HCT116 (cell line): ENCODE data around the gene STAG1. TPM values are rescaled to one million over a fixed set of nuclear protein-coding genes. Genes with fewer than 3 reads are reported as not detected.

Experiments used
- ATAC-seq: fragments of 200-7000 bp; cut with Tn5 transposase; 2 replicates; pipeline ENCODE4 v1.9.1; 2020; ENCODE audit warnings: mild to moderate bottlenecking, moderate library complexity
- BruUV-seq: library from RNA; stranded (reverse); fragments of 400-500 nt; replicated peaks from 2 replicates; lab custom pipeline; 2021; lab: Mats Ljungman, UMichigan
- CTCF ChIA-PET: fragments of 300-600 bp; sonication (Branson Sonifier 250); formaldehyde crosslinking; loops from one replicate; lab custom pipeline; 2021; ENCODE audit warnings: antibody characterized with exemption; lab: Charles Lee
- POLR2A ChIA-PET: fragments of 300-600, 350-600 bp; sonication (Branson Sonifier 250); formaldehyde crosslinking; loops from one replicate; lab custom pipeline; 2021; ENCODE audit warnings: antibody characterized with exemption; lab: Charles Lee
- RAD21 ChIA-PET, 2 experiments: fragments of 300-600 bp; sonication (Branson Sonifier 250); formaldehyde crosslinking; loops; one replicate each; lab custom pipeline; 2023; ENCODE audit warnings: low total read pairs in 2 of 2; ENCODE audit not compliant: uncharacterized antibody in 2 of 2, unreplicated experiment in 2 of 2, low non-redundant PET in 1 of 2; lab: Charles Lee
- DNase-seq: peaks from one replicate; pipeline ENCODE4 v3.0.0-alpha.2; 2010; ENCODE audit warnings: low read depth, low spot score
- H2AFZ ChIP-seq: fragments of 200-600 bp; shearing (Covaris generic), sonication (generic); 2 replicates; pipeline ENCODE4 v1.6.1; 2017; ENCODE audit warnings: low read depth, mixed run types, mixed read lengths, antibody characterized with exemption, low read length; ENCODE audit not compliant: poor library complexity, severe bottlenecking
- H3K27ac ChIP-seq: 2 replicates; pipeline ENCODE4 v1.5.1; 2012; ENCODE audit warnings: low read depth, low read length
- H3K27me3 ChIP-seq: fragments of 200-600 bp; sonication (generic); 2 replicates; pipeline ENCODE4 v1.6.1; 2016; ENCODE audit warnings: mixed run types, low read length, mixed read lengths; ENCODE audit not compliant: insufficient read depth
- H3K36me3 ChIP-seq, 2 experiments: fragments of 200-500 bp in 1 of 2; fragments of 200-600 bp in 1 of 2; sonication (Bioruptor generic) in 1 of 2; sonication (generic) in 1 of 2; 2 replicates each; pipeline versions ENCODE4 v1.5.1 to v1.6.1; 2014 to 2016; ENCODE audit warnings: low read length in 2 of 2, inconsistent platforms in 1 of 2, mixed read lengths in 1 of 2, mixed run types in 1 of 2; ENCODE audit not compliant: insufficient read depth in 2 of 2, control insufficient read depth in 1 of 2
- H3K4me1 ChIP-seq, 2 experiments: fragments of 200-600 bp in 1 of 2; sonication (generic) in 1 of 2; 2 replicates each; pipeline versions ENCODE4 v1.5.1 to v1.6.1; 2012 to 2017; ENCODE audit warnings: low read length in 2 of 2, inconsistent platforms in 1 of 2, mild to moderate bottlenecking in 1 of 2, mixed read lengths in 1 of 2, mixed run types in 1 of 2, moderate library complexity in 1 of 2; ENCODE audit not compliant: insufficient read depth in 2 of 2, control insufficient read depth in 1 of 2
- H3K4me2 ChIP-seq: fragments of 200-600 bp; sonication (generic); 2 replicates; pipeline ENCODE4 v1.6.1; 2017; ENCODE audit warnings: mixed run types, low read length, mixed read lengths
- H3K4me3 ChIP-seq, 2 experiments: fragments of 200-600 bp in 1 of 2; sonication (generic) in 1 of 2; replicated peaks in 1 of 2; 2 replicates each; pipeline ENCODE4 v1.5.1; 2011 to 2016; ENCODE audit warnings: low read length in 2 of 2, control low read depth in 1 of 2, low read depth in 1 of 2, mild to moderate bottlenecking in 1 of 2, mixed read lengths in 1 of 2, mixed run types in 1 of 2
- H3K79me2 ChIP-seq: fragments of 200-600 bp; sonication (generic); 2 replicates; pipeline ENCODE4 v1.6.1; 2017; ENCODE audit warnings: mild to moderate bottlenecking, mixed run types, low read length, moderate library complexity, mixed read lengths; ENCODE audit not compliant: insufficient read depth
- H3K9ac ChIP-seq: fragments of 200-600 bp; sonication (generic); 2 replicates; pipeline ENCODE4 v1.6.1; 2016; ENCODE audit warnings: low read length, mixed read lengths
- H3K9me2 ChIP-seq: fragments of 200-600 bp; sonication (generic), shearing (Covaris generic); 2 replicates; pipeline ENCODE4 v1.6.1; 2017; ENCODE audit warnings: mixed run types, mild to moderate bottlenecking, moderate library complexity; ENCODE audit not compliant: insufficient read depth
- H3K9me3 ChIP-seq, 2 experiments: fragments of 200-500 bp in 1 of 2; fragments of 200-600 bp in 1 of 2; sonication (Bioruptor generic) in 1 of 2; sonication (generic) in 1 of 2; 2 replicates each; pipeline ENCODE4 v1.6.1; 2014 to 2017; ENCODE audit warnings: low read length in 2 of 2, mixed read lengths in 2 of 2, inconsistent platforms in 1 of 2, low read depth in 1 of 2, mild to moderate bottlenecking in 1 of 2, mixed run types in 1 of 2, moderate library complexity in 1 of 2; ENCODE audit not compliant: control insufficient read depth in 1 of 2, insufficient read depth in 1 of 2
- H4K20me1 ChIP-seq: fragments of 200-600 bp; sonication (generic), shearing (Covaris generic); 2 replicates; pipeline ENCODE4 v1.6.1; 2017; ENCODE audit warnings: mixed run types, mild to moderate bottlenecking, moderate library complexity; ENCODE audit not compliant: insufficient read depth
- CEBPB ChIP-seq: IDR thresholded peaks from 2 replicates; pipeline ENCODE4 v1.6.1; 2012; ENCODE audit warnings: low read depth
- EGR1 ChIP-seq: IDR thresholded peaks from 2 replicates; pipeline ENCODE4 v1.6.1; 2012; ENCODE audit warnings: low read depth
- JUND ChIP-seq: IDR thresholded peaks from 2 replicates; pipeline ENCODE4 v1.6.1; 2012
- POLR2A ChIP-seq: IDR thresholded peaks from 2 replicates; pipeline ENCODE4 v1.7.0; 2011; ENCODE audit warnings: borderline replicate concordance; ENCODE audit not compliant: insufficient read depth, insufficient read length; ENCODE audit errors: extremely low read depth
- REST ChIP-seq: IDR thresholded peaks from 2 replicates; pipeline ENCODE4 v1.6.1; 2012; ENCODE audit warnings: low read depth
- SRF ChIP-seq: IDR thresholded peaks from 2 replicates; pipeline ENCODE4 v1.6.1; 2012; ENCODE audit warnings: low read depth
- YY1 ChIP-seq: IDR thresholded peaks from 2 replicates; pipeline ENCODE4 v1.6.1; 2011; ENCODE audit warnings: low read length, low read depth, moderate library complexity, mild to moderate bottlenecking; ENCODE audit not compliant: insufficient replicate concordance; ENCODE audit errors: extremely low read depth
- intact Hi-C: fragments of 100-400 bp; cut with micrococcal nuclease; formaldehyde crosslinking; loops from 2 replicates; pipeline ENCODE4 v1.10.0; 2022
- total RNA-seq: library from RNA; stranded (reverse); gene quantifications from one replicate; pipeline ENCODE4 v1.2.1, GENCODE V29; 2021; ENCODE audit not compliant: unreplicated experiment
- TF ChIP-seq, protein P1 (sequence below): IDR thresholded peaks from 2 replicates; pipeline ENCODE4 v1.6.1; 2011; ENCODE audit warnings: mild to moderate bottlenecking, low read length, moderate library complexity; ENCODE audit not compliant: insufficient replicate concordance; ENCODE audit errors: extremely low read depth
- TF ChIP-seq, protein P2 (sequence below): IDR thresholded peaks from 2 replicates; pipeline ENCODE4 v1.6.1; 2012

STAG1 gene
- total RNA-seq, 1 experiment from 2014 or later = 29.4 TPM

- Histone ChIP-seq H3K27ac (no peak overlapping the region), H3K4me2 (no peak overlapping the region), H3K4me1 (peaks cover 11 to 15% of the 10 kb centered on the region in 2 experiments), H3K9me3 (no peaks in the 10 kb centered on the region), H3K36me3 (no peaks in the 10 kb centered on the region), H3K79me2 (peaks cover 38% of the 10 kb centered on the region), H3K9ac (no peak overlapping the region), H3K4me3 (no peak overlapping the region), H4K20me1 (no peaks in the 10 kb centered on the region), H3K9me2 (no peaks in the 10 kb centered on the region), H3K27me3 (no peaks in the 10 kb centered on the region), H2AFZ (no peak overlapping the region)
- intact Hi-C loops = no loop called here
- BruUV-seq = no TSS peak
- ChIA-PET POLR2A (no interaction called here), RAD21 (no interaction called here), CTCF (no interaction called here)
- TF ChIP-seq YY1 (no peak), JUND (no peak), EGR1 (no peak), POLR2A (no peak), REST (no peak), CEBPB (no peak), SRF (no peak)
- TF ChIP-seq, protein P1, sequence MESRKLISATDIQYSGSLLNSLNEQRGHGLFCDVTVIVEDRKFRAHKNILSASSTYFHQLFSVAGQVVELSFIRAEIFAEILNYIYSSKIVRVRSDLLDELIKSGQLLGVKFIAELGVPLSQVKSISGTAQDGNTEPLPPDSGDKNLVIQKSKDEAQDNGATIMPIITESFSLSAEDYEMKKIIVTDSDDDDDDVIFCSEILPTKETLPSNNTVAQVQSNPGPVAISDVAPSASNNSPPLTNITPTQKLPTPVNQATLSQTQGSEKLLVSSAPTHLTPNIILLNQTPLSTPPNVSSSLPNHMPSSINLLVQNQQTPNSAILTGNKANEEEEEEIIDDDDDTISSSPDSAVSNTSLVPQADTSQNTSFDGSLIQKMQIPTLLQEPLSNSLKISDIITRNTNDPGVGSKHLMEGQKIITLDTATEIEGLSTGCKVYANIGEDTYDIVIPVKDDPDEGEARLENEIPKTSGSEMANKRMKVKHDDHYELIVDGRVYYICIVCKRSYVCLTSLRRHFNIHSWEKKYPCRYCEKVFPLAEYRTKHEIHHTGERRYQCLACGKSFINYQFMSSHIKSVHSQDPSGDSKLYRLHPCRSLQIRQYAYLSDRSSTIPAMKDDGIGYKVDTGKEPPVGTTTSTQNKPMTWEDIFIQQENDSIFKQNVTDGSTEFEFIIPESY = no peak
- TF ChIP-seq, protein P2, sequence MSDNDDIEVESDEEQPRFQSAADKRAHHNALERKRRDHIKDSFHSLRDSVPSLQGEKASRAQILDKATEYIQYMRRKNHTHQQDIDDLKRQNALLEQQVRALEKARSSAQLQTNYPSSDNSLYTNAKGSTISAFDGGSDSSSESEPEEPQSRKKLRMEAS = no peak
- ATAC-seq (no peak), DNase-seq (no peak)
Observed at GRCh38 chr3:136620436-136620835, 131.7 kb downstream of the STAG1 start.
